ENCODE measurements around the gene NCAM2. TPM values are rescaled to one million over a fixed set of nuclear protein-coding genes. Genes with fewer than 3 reads are reported as not detected.

Gene NCAM2
- total and polyA plus RNA-seq, 2 experiments from 2014 or later = 0.36 to 0.83 TPM

- TF ChIP-seq POLR2AphosphoS5 (IDR thresholded peaks at IDR 0.05; ENCODE audit: low read depth) = no peak
- TF ChIP-seq ETS1 (IDR thresholded peaks at IDR 0.05) = no peak
- TF ChIP-seq EZH2 (IDR thresholded peaks at IDR 0.05; ENCODE audit: low read depth, unreplicated experiment) = no peak
- no peak for TF ChIP-seq ZNF331 (CRISPR knock-in tag; IDR thresholded peaks at IDR 0.05; ENCODE audit: low read depth)
- TF ChIP-seq ZNF114 (CRISPR knock-in tag; IDR thresholded peaks at IDR 0.05) = no peak
- no peak for TF ChIP-seq CREB1 (CRISPR knock-in tag; IDR thresholded peaks at IDR 0.05; ENCODE audit: low read depth)
- TF ChIP-seq JUNB (IDR thresholded peaks at IDR 0.05; ENCODE audit: unreplicated experiment) = no peak
- no peak for TF ChIP-seq ZNF462 (CRISPR knock-in tag; IDR thresholded peaks at IDR 0.05)
- Histone ChIP-seq H3K36me3 (ENCODE audit: insufficient read depth) (no peaks in the 10 kb centered on the region), H3K27ac (ENCODE audit: low read depth) (no peak overlapping the region), H3K4me2 (no peak overlapping the region), H3K9me2 (ENCODE audit: insufficient read depth) (no peaks in the 10 kb centered on the region), H3K79me2 (replicated peaks; ENCODE audit: insufficient read depth) (no peaks in the 10 kb centered on the region), H4K20me1 (replicated peaks; ENCODE audit: insufficient read depth) (no peaks in the 10 kb centered on the region), H3K4me3 (no peak overlapping the region), H2AFZ (no peak overlapping the region), H3K4me1 (ENCODE audit: insufficient read depth) (no peaks in the 10 kb centered on the region), H3F3A (replicated peaks; ENCODE audit: low read depth) (no peaks in the 10 kb centered on the region), H3K27me3 (ENCODE audit: insufficient read depth) (no peaks in the 10 kb centered on the region)
- Mint-ChIP-seq H3K4me3 (no peak overlapping the region), H3K27ac (no peak overlapping the region), H3K27me3 (ENCODE audit: insufficient read depth, low read depth, poor library complexity) (no peaks in the 10 kb centered on the region), H3K4me1 (peaks cover 12% of the 10 kb centered on the region; the same call in 2 of the 3 replicates), H3K36me3 (ENCODE audit: low read depth) (no peaks in the 10 kb centered on the region), H3K9me3 (no peaks in the 10 kb centered on the region)
- ATAC-seq (no peak), DNase-seq (ENCODE audit: low spot score) (no peak)
These were observed 369.4 kb downstream of the NCAM2 start for GRCh38 chr21:21367583-21367982.

Data from GM23338 (cell line).